DMS53 (cell line): ENCODE results near the gene ENOX1.
"Not testable (repeated sequence)": the region's sequence is repeated elsewhere in the genome, so short reads cannot be mapped to it uniquely, and the experiment has no call there.

Source experiments
- DNase-seq: peaks from one replicate; lab custom pipeline; 2025; lab: John Stamatoyannopoulos, UW

ENOX1 gene

DNA sequence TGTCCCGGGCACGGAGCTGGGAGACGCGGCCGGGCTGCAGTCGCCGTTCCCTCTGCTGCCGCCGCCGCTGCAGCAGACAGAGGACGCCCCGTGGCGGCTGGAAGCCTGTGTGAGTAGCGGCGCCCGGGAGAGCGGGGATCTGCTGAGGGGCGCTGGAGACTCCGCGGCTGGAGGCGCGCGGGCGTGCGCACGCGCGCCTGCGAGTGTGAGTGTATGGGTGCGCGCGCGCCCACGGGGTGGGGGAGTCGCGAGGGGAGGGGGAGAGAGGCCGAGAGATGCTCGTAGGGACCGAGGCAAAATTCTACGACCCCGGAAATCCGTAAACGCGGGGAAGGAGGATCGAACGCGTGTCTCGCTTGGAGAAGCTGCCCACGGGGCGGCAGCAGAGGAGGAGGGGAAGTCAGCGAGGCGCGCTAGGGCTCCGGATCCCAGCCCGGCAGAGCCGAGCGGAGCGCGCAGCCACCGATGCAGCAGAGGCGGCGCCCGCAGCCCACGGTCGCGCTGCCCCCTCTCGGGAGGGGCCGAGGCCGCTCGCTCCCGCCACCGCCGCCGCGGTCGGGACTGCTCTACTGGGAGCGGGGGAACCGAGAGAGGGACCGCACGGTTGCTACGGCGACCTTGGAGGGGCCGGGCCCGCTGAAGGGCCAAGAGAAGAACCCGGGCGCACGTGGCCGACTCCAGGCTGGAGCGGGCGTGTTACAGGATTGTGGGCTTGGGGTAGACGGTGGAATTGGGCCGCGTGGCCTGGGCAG, at the start of gene ENOX1:
Gene ENOX1 (minus strand): TSS at position 207 of the 752 bp plus-strand sequence.
- peak; percentile 89 for DNase-seq

DNA sequence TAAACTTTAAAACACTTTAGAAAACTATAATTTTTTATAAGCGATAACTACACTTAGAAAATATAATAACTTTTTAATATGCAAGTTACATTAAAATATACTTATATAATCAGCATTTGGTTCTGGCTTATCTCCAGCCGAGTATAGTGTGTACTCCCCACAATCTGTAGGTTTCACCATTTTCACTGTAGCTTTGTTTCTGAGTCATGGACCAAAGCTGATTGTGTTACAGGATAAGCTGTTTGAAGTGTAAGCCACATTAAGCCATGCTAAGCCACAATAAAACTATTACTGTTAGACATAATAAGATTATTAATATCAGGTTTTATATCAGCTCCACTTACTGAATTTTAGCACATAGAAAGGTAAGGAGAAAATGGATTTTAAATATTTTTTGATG, 48.9 kb upstream of the ENOX1 start:
- peak; percentile 2 for DNase-seq

DNA sequence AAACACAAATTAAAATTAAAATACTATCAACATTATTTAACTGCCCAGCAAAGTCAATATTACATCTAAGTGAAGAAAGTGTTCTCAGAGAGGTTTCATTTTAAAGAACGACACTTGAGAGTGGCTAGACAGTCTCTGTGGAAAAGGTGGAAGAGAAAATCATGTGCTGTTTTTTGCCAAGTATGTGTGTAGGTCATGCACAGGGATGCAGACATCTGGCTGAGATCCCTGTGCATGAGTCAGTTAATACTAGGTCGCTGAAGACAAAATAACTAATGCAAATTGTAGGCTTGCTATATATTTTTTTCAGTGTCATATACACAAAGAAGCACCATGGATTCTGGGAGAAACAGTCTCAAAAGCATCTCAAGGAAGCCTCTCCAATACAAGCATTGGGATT, 44.3 kb upstream of the ENOX1 start:
- no peak for DNase-seq

DNA sequence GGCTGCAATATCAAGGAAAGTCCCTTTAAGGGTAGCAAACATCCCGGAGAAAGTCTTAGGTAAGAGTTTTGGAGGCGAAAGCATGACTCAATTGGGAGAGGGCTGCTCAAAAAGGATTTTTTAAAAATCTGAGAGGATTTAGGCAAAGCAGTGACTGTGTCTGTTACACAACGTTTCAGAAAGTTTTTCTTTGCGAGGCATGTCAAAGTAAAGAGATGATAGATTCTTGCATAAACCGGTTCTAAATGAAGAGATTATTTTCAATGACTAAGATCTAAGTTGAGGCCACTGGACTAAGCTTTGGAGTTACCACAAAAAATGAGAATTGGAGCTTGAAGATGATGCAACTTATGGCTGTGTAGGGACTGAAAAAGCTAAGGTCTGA, 43.7 kb upstream of the ENOX1 start:
- DNase-seq, result no peak

DNA sequence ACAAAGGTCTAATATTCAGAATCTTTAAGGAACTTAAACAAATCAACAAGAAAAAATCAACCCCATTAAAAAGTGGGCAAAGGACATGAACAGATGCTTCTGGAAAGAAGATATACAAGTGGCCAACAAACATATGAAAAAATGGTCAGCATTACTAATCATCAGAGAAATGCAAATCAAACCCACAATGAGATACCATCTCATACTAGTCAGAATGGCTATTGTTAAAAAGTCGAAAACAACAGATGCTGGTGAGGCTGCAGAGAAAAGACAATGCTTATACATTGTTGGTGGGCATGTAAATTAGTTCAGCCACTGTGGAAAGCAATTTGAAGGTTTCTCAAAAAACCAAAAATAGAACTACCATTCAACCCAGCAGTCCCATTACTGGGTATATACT, 37.9 kb upstream of the ENOX1 start:
- DNase-seq, result not testable (repeated sequence)

DNA sequence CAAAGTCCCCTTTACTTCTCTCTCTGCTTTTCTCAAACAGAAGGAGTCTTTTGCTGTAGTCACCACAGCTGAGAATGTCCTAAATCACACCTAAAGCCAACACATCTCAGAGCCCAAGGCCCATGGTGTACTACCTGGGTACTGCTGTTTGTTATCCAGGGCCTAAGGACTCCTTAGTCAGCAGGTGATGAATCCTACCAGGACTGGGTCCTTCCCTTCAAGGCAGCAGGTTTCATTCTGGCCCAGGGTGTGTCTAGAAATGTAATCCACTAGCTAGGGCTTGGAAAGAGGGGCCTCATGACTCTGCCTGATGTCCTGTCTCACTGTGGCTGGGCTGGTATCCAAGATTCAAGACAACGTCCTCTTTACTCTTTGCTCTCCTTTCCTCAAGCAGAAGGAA, 36.2 kb upstream of the ENOX1 start:
- DNase-seq, result no peak

DNA sequence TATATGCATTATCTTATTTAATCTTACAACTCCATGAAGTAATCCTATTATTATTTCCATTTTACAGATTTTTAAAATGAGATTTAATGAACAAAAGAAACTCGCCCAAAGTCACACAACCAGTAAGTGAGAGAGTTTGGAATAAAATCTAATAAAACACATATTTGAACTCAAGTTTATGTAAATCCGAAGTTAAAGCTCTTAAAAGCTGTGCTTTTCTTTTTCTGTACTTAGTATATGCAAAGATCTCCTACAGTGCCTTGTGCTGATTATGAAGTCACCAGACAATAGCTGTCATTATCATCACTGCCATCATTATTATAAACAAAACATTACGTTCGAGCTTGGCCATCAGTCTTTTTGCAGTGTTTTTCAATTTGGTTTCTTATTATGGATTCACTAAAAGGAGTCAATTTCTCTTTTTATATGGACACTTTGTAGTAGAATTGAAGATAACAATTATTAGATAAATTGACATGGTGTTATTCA, 29.7 kb upstream of the ENOX1 start:
- DNase-seq, result no peak

DNA sequence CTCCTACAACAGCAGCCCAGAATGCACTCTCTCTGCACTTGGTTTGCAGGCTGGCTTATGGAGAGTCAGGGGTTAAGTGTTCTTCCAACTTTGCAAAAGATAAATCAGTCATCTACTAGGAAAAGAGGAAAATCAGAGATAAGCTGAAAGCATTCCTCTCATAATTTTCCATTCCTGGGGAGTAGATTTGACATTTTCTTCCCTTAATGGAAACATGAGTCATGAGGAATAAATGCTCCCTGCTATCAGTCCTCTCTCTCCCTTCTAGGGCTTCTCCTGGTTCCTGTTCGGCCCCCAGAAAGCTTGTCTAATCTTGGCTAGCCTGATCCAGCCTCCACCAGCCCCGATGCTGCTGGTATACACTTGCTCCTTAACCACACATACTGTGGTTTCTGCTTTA, 28.4 kb upstream of the ENOX1 start:
- DNase-seq, result no peak

DNA sequence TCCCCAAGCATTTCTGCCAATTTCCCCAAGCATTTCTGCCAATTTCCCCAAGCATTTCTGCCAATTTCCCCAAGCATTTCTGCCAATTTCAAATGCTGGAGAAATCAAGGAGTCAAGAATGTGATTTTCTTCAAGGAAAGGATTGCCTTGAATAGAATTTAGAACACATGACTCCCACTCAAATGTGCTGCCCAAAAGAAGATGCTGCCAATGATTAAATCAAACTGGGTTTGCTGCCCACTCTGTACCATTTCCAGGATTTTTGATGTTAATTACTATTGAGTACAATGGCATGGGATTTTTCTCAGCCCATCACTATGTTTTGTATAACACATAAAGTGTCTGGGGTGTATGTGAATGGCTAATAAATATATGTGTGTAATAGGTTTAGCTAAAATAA, 21.9 kb upstream of the ENOX1 start:
- no peak for DNase-seq

DNA sequence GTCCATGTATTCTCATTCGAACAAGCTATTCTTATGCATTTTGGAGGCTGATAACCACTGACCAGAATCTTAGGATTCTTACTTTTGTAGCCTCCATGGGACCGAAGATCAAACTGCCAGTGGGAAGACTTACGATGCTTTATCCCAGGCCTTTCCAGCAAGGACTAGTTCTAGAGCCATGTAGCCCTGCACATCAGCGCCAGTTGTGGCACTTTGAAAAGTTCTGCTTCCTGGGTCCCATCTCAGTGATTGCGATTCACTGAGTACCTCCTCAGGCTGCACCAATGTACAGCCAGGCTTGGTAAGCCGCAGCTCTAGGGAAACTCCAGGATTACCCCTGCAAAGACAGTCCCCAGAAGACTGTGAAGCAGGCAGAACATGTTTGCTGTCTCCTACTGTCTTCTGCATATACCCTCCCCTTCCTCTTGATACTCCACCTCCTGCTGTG, 18.9 kb upstream of the ENOX1 start:
- DNase-seq, result peak; percentile 13

DNA sequence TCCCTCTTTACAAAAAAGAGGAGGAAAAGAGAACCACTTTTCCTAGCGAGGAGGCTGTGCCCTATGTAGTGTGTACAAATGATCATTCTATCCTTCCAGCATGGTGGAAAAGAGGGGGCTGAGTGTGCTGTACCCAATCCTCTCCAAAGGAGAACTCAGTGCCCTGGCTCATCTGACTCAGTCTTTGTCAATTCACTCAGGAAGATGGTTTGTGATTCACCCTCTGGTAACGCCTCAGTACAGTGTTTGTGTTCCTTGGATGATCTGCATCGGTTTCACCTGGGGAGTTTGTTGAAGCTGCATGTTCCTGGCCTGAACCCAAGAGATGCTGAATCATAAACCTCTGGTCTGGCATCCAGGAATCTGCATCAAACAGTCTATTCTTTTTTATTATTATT, 18.3 kb upstream of the ENOX1 start:
- peak; percentile 76 for DNase-seq

DNA sequence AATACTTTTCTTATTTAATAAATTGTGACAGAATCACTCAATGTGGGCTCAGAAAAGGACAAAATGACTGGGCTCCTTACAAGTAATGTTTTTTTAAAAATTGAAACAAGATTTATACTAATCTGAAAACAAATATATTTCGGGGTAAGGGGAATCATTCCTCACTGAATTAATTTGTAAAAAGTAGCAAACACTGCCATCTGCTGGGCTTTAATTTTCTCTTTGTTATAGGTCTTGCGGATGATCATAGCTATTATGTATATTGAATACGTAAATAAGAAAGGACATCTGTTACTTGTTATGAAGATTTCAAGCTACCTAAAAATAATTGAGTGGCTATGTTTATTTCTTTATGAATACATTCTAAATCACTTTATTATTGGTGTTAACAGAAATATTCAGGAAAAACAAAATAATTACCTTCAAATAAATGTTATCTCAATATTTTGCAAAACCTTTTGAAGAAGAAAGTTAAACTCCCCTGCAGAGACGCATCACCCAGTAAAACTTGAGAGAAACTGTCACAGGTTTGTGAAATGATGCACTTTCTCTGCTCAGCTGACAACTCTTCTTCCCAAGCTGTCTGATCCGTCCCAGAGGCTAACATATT, 17.8 kb upstream of the ENOX1 start:
- DNase-seq, result peak; percentile 77

DNA sequence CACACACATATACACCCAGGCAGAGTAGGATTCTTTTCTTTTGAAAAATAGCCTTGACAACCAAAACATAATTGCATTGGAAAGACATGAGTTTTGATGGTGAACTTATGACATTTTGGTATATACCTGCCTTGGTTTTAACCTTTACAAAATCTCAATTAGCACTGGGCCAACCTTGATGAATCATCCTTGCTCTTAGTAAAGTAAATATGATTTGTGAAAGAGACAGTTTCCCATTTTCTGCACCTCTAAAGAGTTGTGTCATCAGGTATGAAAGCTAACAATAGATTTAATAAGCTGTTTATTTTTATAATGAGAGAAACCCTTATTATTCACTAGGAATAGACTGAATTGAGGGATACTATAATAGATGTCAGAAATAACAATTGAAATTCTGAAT, 15.7 kb upstream of the ENOX1 start:
- DNase-seq, result peak; percentile 55

DNA sequence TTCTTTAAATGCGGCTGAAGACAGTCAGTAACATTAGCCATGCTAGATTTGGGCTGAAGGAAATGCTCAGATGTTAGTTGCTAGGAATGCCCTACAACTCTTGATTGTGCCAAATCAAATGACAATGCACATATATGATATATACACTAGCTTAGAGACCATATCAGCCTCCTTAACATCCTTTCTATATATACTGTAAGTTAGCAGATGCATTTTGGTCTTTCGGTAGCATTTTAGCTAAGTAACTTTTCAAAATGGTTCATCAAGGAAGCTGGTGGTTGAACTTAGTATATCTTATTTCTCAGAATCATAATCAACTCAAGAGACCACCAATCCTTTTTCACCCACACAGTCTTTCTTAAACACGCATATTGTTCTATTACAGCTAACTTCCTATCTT, 14.1 kb upstream of the ENOX1 start:
- no peak for DNase-seq

DNA sequence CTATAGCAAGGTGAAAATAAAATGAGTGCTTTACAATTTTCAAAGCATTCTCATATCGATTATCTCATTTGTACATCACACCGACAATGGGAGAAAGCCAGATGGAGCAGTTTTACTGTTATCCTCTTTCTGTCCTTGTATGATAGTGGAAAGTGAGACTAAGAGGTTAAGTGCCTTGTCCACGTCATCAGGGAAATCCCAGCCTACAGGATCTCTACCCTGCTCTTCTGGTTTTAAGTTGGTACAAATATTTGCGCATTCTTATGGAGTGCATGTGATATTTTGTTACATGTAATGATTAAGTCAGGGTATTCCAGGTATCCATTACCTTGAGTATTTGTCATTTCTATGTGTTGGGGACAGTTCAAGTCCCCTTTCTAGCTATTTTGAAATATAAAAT, 12.4 kb upstream of the ENOX1 start:
- peak; percentile 91 for DNase-seq

DNA sequence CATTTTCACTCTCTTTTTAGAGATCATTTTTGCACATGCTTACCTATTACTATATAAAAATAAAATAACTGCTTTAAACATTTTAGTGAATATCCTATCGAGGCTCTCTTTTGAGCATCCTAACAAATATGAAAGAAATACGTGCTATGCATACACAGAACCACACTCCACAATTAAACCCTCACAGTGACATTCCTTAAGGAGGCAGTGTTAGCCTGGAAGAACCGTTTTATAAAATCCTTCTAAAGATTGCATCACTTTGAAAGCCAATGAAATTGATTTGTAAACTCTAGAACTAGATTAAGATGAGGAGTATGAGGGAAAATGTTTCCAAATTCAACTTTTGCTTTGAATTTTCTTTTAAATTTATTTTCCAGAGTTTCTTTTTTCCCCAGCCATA, 11.1 kb upstream of the ENOX1 start:
- no peak for DNase-seq

DNA sequence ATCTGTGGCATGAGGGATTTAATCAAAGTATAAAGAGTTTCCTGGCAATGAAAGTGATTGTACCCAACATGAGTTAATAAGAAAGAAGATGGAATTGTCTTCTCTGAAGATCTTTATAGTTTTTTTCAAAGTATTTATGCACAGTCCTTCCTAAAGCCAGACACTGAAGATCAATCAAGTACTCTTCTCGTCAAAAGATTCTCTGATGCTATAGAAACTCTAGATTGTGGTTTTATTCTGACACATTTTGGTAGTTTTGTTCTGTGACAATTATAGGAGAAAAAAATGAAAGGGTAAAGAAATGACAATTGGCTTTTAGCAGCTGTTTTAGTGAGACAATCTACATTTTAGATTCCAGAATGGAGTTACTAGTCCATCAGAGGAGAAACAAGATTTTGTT, 10.4 kb upstream of the ENOX1 start:
- DNase-seq, result no peak

DNA sequence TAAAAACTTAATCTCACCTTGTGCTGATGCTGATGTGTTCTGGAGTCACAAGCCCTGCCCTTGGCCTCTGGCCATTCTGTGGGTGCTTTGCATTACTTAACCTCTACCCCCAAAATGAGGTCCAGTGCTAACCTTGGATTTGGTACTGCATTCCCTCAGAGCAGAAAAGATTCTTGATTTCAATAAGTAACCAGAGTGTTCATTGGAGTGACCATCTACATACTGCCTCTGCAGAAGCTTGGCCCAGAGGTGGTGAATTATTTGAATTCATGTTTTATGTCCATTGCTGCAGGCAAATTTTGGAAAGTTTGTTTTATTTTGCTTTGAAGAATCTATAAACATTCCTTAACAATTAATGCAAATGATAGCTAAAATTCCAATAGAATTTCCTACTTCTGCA, 7.6 kb upstream of the ENOX1 start:
- DNase-seq, result no peak

DNA sequence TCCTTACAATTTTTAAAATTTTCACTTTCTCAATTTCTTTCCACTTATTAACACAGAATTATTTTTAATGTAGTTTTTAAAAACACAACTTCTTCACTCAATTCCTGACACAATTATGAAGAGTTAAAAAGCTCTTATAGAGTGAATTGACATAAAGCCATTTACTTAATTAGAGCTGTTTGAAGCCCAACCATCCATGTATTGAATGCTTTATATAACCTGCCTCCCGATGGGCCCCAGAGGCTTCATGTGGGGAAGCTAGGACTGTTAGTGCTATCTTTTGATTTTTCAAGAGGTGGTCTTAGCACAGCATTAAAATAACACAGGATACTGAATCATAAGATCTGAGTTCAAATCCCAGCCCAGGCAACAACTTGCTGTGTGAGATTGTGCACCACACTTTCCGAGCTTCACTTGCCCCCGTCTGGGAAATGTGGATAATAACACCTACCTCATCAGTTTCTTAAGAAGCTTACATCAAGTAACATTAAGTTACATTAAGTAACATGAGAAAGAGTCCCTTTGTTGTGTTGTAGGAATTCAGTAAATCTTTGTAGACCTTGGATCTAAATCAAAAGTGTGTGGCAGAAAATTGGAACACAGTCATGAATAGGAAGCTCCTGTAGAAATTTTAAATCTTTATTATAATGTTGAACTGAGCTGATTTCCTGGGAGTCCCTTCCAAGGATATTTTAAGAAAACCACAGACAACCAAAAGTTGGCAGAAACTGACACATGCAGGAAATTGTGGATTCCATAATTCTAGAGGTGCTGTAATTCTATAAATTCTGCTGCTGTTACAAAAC, 5.5 kb upstream of the ENOX1 start:
- DNase-seq, result no peak

DNA sequence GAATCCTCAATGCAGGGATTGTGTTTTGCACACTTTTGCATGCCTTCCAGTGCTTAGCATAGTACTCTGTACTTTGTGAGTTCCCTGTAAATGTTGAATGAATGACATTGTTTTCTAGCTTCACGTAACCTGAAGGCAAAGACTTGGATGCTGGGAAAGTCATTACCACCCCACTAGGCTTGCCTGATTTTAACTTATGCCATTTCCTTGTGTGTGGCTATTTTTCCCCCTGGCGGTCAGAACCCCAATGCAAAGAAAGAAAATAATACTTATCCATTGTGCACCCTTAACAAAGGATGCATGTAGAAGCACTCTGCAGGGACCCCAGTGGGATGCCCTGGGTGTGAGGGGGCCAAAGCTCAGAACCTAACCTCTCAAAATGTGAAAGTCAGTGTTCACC, 1.2 kb upstream of the ENOX1 start:
- DNase-seq, result peak; percentile 69

DNA sequence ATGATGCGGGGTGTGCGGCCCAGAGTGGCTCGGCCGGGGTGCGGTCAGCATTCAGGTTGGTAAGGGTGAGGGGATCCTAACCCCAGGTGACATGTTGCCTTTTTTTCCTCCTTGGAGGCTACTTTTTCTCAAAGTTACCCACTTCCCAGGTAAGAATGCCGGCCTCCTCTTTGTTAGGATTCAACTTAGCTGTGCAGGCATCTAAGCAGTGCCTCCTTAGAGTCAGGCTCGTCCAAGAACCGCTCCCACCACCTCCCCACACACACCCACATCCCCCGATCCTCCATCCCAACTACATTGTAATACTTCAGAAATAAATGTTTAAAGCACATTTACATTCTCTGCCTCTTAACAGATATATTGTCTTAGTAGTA, 733 bp upstream of the ENOX1 start:
- DNase-seq, result peak; percentile 57

DNA sequence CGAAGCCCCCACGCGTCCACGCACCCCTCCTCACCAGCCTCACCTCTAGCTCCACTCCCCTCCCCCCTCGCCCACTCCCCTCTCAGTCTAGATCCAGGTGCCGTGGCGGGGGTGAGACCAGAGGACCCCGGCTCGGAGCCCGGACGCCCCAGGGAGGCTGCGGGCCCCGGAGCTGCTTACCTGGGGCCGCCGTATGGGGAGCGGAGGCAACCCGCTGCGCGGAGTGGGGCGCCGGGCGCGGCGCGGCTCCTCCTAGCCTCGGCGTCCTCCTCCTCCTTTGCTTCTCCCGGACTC, 353 bp downstream of the ENOX1 start:
- DNase-seq, result no peak
